Breast epithelium (tissue), 4 donors: ENCODE data around the gene POU2F2. TPM values are rescaled to one million over a fixed set of nuclear protein-coding genes. Genes with fewer than 3 reads are reported as not detected.

Experiments
- DNase-seq, 2 donors: peaks; one replicate each; pipeline ENCODE4 v3.0.0-alpha.2; 2019; ENCODE audit warnings: low spot score in 2 of 2
- H3K27ac ChIP-seq, 2 donors: fragments of 200-600 bp; sonication (generic) in 1 of 2; one replicate each; pipeline ENCODE4 v1.5.1; 2016 to 2019; ENCODE audit warnings: mild to moderate bottlenecking in 1 of 2
- H3K27me3 ChIP-seq, 2 donors: fragments of 200-600 bp; sonication (generic) in 1 of 2; one replicate each; pipeline versions ENCODE4 v1.5.1 to v1.6.0; 2017 to 2019; ENCODE audit warnings: control low read depth in 1 of 2, mild to moderate bottlenecking in 1 of 2
- H3K36me3 ChIP-seq: fragments of 200-600 bp; one replicate; pipeline ENCODE4 v1.5.1; 2019
- H3K4me1 ChIP-seq, 2 donors: fragments of 200-600 bp; sonication (generic); one replicate each; pipeline ENCODE4 v1.5.1; 2016 to 2019; ENCODE audit warnings: control low read depth in 1 of 2
- H3K4me3 ChIP-seq, 3 donors: fragments of 200-600 bp; sonication (generic); 1 replicate in 2 of 3; 2 replicates in 1 of 3; pipeline ENCODE4 v1.5.1; 2016 to 2019; ENCODE audit warnings: mild to moderate bottlenecking in 3 of 3, moderate library complexity in 2 of 3
- H3K9me3 ChIP-seq, 2 donors: fragments of 200-600 bp; sonication (generic) in 1 of 2; one replicate each; pipeline ENCODE4 v1.5.1; 2016 to 2019; ENCODE audit warnings: control low read depth in 1 of 2
- CTCF ChIP-seq, 3 donors: fragments of 450-650 bp; IDR thresholded peaks; one replicate each; pipeline ENCODE4 v1.5.1; 2016 to 2017; ENCODE audit warnings: antibody characterized with exemption in 3 of 3, mild to moderate bottlenecking in 3 of 3, moderate library complexity in 3 of 3
- POLR2A ChIP-seq: fragments of 450-650 bp; IDR thresholded peaks from one replicate; pipeline ENCODE4 v1.6.1; 2016; ENCODE audit warnings: antibody characterized with exemption, mild to moderate bottlenecking, moderate library complexity
- POLR2AphosphoS5 ChIP-seq, 3 donors: sonication (generic); formaldehyde crosslinking; IDR thresholded peaks; one replicate each; pipeline ENCODE4 v1.6.1; 2017; ENCODE audit warnings: antibody characterized with exemption in 3 of 3
- intact Hi-C: fragments of 100-400 bp; cut with DNase I; formaldehyde crosslinking; loops from one replicate; pipeline ENCODE4 v1.15.1; 2023; ENCODE audit warnings: low total_unique reads
- total RNA-seq, 3 donors: library from RNA; depleted of rRNA; stranded (reverse); fragments of >200 nt; gene quantifications; one replicate each; pipeline ENCODE4 v1.1.0, GENCODE V29; 2016

Gene POU2F2
- total RNA-seq, 3 donors from 2014 or later, result 1.2 to 2.9 (median 1.6) TPM

GRCh38 chr19:42068756-42069571 is 63.3 kb downstream of the POU2F2 start:
- H3K27me3 ChIP-seq, result peaks cover 0 to 25% of the 10 kb centered on the region in 2 donors

GRCh38 chr19:42068361-42068755 is 63.9 kb downstream of the POU2F2 start:
- intact Hi-C loops, result no loop called here
- Histone ChIP-seq H3K27ac (no peak overlapping the region), H3K9me3 (no peaks in the 10 kb centered on the region), H3K36me3 (no peaks in the 10 kb centered on the region), H3K4me1 (no peaks in the 10 kb centered on the region), H3K27me3 (peaks cover 0 to 25% of the 10 kb centered on the region in 2 donors), H3K4me3 (peak overlapping the region in 2 of 3 donors; percentile 51 to 62)
- TF ChIP-seq POLR2A (no peak), CTCF (IDR thresholded peaks at IDR 0.05) (no peak), POLR2AphosphoS5 (IDR thresholded peaks at IDR 0.05) (no peak)
- DNase-seq, result no peak

More at GRCh38 chr19:42068756-42069571, 63.3 kb downstream of the POU2F2 start:
- Histone ChIP-seq H3K4me1 (no peaks in the 10 kb centered on the region), H3K9me3 (no peaks in the 10 kb centered on the region), H3K36me3 (no peaks in the 10 kb centered on the region), H3K4me3 (peak overlapping the region; percentile 17 to 62 (median 51)), H3K27ac (no peak overlapping the region)
- TF ChIP-seq POLR2AphosphoS5 (IDR thresholded peaks at IDR 0.05) (no peak), POLR2A (no peak), CTCF (IDR thresholded peaks at IDR 0.05) (no peak)
- intact Hi-C loops, result no loop called here
- DNase-seq, result no peak

GRCh38 chr19:42067315-42067888 is 64.8 kb downstream of the POU2F2 start:
- no peaks in the 10 kb centered on the region for H3K36me3 ChIP-seq
- TF ChIP-seq POLR2AphosphoS5 (IDR thresholded peaks at IDR 0.05) (no peak), CTCF (IDR thresholded peaks at IDR 0.05) (no peak), POLR2A (no peak)
- H3K4me3 ChIP-seq, result no peak overlapping the region
- DNase-seq, result no peak
- H3K9me3 ChIP-seq, result no peaks in the 10 kb centered on the region
- H3K4me1 ChIP-seq, result no peaks in the 10 kb centered on the region
- no peak overlapping the region for H3K27ac ChIP-seq
- intact Hi-C loops, result no loop called here
- H3K27me3 ChIP-seq, result peaks cover 0 to 25% of the 10 kb centered on the region in 2 donors

GRCh38 chr19:42066075-42066754 is 66.0 kb downstream of the POU2F2 start:
- H3K9me3 ChIP-seq, result no peaks in the 10 kb centered on the region
- no peak for DNase-seq
- H3K27me3 ChIP-seq, result peaks cover 0 to 25% of the 10 kb centered on the region in 2 donors
- H3K4me1 ChIP-seq, result no peaks in the 10 kb centered on the region
- H3K27ac ChIP-seq, result no peak overlapping the region
- H3K4me3 ChIP-seq, result no peak overlapping the region
- TF ChIP-seq POLR2A (no peak), CTCF (IDR thresholded peaks at IDR 0.05) (no peak), POLR2AphosphoS5 (IDR thresholded peaks at IDR 0.05) (no peak)
- H3K36me3 ChIP-seq, result no peaks in the 10 kb centered on the region
- intact Hi-C loops, result no loop called here

GRCh38 chr19:42065511-42065910 is 66.7 kb downstream of the POU2F2 start:
- TF ChIP-seq POLR2A, result no peak
- no peak for TF ChIP-seq CTCF (IDR thresholded peaks at IDR 0.05)
- no peak for TF ChIP-seq POLR2AphosphoS5 (IDR thresholded peaks at IDR 0.05)
- Histone ChIP-seq H3K4me1 (no peaks in the 10 kb centered on the region), H3K9me3 (no peaks in the 10 kb centered on the region), H3K27ac (no peak overlapping the region), H3K4me3 (no peak overlapping the region), H3K36me3 (no peaks in the 10 kb centered on the region), H3K27me3 (peaks cover 0 to 25% of the 10 kb centered on the region in 2 donors)
- DNase-seq, result no peak
- intact Hi-C loops, result no loop called here
